GM18868 (cell line): Measurements from ENCODE around the gene LSM4.

Source experiments
- ATAC-seq: cut with Tn5 transposase; IDR thresholded peaks from one replicate; pipeline ENCODE4 v1.9.1; 2021; ENCODE audit warnings: mild to moderate bottlenecking, moderate library complexity; ENCODE audit not compliant: unreplicated experiment

LSM4 gene

DNA sequence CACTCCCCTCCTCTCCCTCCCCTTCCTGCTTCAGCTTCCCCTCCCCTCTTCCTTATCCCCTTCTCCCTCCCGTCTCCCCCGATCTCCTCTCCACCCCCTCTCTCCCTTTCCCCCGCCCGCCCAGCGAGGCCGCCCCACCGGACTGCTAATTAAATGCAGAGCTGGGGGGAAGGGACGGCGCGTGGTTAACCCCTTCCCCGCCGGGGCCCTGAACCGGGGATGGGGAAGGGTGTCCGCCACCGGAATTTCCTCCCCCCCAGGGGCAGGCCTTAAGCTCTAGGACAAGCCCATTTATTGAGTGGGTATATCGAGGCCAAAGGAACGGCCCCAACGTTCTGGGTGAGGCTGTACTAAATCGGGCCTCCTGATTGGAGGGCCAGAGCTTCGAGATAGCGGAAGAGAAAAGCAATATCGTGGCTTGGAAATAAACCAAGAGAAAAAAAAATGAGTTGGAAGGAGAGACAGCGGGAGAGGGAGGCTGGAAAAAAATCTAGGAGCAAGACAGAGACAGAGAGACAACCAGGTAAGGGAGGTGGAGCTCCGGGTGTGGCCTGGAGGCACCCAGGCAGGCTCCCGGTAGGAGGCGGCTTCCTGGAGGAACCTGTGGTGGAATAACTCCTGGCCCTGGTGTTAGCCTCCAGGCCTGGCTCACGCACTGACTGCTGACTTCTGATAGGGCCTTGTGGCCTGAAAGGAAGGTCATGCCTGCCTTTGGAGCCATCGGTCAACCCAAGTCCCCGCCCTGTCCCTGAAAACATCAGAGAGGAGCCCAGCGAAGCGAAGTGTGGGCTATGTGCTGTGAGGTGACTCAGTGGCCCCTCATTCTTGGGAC is 29.9 kb downstream of the LSM4 start:
- no peak for ATAC-seq

DNA sequence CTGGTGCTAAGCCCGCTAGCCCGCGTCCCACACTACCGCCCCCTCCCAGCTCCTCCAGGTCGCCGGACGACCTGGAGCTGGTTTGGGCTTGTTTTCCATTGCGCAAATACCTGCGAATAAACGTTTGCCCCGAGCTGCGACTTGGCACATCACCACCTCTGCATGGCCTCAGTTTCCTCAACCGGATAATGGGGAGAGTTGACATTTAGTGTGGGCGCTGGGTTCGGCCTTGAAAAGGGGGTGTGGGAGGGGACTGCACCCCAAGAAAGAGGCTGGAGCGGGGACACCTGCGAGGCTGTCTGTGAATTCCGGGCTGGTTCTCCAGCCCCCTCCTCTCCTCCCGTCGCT is 30.4 kb downstream of the LSM4 start:
- no peak for ATAC-seq

DNA sequence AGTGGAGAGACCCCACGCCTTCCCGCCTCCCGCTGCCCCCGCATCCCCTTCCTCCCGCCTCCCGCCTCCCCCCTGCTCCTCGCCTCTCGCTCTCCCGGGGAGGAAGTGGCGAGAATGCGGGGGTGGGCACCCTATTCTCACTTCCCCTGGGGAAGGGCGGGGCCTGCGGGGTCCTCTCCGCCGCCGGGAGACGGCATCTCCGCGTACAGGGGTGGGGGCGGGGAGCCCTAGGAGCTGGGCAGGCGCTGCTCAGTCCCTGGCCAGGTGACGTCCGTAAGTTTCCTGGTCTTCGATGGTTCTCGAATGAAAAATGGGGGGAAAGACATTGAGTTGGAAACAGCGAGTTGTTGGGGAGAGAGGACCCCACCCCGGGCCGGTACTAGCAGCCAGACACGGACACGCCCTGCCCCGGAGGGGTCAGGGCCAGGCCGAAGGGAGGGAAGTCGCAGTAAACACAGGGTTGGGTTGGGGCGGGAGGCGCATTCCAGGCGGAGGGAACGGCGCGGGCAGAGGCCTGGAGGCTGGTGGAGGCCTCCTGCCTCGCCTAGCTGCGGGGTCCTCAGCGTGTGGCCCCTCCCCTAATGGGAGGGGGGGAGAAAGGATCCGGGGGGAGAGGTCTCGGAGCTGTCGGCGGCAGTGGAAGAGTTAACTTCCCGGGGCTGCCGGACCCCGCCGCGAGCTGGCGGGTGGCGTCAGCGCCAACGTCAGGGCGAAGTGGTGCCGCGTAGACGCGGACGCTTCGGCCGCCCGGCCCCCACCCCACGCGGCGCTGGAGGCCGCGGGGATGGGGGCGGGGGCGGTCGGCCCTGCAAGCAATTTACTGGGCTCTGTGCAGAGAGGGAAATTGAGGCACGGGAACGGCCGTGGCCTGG is 31.1 kb downstream of the LSM4 start:
- peak; percentile 43 for ATAC-seq

DNA sequence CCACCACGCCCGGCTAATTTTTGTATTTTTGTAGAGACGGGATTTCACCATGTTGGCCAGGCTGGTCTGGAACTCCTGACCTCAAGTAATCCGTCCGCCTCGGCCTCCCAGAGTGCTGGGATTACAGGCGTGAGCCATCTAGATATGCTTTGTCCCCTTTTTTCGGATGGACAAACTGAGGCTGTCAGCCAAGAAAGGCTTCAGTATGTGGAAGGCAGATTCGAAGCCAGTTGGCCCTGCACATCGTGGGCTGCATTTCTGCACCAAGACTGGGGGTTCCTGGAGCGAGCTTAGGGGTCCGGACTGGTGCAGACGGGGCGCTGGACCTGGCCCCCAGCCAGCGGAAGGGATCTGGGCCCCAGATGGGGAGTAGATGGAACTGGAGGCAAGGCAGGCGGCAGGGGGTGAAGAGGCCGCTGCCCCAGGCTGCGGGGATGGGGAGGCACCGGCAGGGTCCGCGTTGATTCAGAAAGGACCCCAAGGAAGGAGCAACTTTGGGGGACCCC is 31.8 kb downstream of the LSM4 start:
- peak; percentile 3 for ATAC-seq

DNA sequence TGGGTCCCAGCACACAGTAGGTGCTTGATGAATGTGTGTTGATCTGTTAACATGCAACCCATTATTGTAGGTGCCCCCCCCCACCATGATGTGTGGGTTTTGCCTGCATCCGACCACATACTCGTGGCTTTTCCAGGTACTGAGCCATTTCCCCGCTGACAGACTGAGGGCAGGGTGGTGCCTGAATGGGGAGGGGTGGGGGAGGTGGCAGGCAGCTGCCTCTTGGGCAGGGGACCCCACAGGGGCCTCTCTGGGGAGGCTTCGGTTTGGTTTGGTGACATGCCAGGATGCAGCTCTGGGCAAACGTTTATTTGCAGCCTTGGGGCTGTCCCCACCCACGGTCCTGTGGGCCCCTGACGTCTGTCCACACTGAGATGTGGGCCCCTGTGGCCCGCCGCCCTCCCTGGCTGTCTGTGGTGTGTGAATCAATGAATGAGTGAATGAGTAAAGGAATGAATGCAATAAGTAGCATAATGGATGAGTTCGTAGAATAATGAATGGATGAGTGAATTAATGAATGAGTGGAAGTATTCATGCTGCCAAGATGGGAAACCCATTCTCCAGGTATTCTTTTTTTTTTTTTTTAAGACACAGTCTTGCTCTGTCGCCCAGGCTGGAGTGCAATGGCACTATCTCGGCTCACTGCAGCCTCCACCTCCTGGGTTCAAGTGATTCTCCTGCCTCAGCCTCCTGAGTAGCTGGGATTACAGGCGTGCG is 32.4 kb downstream of the LSM4 start:
- ATAC-seq: peak; percentile 50

DNA sequence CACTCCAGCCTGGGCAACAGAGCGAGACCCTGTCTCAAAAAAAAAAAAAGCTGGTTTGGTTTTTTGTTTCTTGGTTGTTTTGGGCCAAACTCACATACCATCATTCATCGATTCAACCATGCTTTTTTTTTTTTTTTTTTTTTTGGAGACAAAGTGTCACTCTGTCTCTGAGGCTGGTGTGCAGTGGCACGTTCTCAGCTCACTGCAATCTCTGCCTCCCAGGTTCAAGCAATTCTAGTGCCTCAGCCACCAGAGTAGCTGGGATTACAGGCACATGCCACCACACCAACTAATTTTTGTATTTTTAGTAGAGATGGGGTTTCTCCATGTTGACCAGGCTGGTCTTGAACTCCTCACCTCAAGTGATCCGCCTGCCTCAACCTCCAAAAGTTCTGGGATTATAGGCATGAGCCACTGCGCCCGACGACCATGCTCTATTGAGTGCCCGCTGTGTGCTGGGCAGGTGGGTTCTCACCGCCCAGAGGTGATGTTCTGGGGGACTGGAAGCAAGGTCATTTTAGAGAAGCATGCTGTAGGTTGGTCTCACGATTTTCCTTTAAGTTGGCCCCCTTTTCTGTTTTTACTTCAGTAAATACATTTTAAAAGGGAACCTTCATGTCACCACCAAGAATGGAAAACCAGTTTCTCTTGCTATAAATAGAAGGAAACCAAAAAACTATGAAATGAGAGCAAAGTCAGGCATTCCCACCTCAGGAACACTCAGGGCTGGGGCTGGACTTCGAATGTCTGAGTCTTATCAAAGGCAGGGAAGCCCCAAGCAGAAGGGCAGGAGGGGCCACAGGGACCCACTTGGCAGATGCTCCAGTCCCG is 33.2 kb downstream of the LSM4 start:
- no peak for ATAC-seq

DNA sequence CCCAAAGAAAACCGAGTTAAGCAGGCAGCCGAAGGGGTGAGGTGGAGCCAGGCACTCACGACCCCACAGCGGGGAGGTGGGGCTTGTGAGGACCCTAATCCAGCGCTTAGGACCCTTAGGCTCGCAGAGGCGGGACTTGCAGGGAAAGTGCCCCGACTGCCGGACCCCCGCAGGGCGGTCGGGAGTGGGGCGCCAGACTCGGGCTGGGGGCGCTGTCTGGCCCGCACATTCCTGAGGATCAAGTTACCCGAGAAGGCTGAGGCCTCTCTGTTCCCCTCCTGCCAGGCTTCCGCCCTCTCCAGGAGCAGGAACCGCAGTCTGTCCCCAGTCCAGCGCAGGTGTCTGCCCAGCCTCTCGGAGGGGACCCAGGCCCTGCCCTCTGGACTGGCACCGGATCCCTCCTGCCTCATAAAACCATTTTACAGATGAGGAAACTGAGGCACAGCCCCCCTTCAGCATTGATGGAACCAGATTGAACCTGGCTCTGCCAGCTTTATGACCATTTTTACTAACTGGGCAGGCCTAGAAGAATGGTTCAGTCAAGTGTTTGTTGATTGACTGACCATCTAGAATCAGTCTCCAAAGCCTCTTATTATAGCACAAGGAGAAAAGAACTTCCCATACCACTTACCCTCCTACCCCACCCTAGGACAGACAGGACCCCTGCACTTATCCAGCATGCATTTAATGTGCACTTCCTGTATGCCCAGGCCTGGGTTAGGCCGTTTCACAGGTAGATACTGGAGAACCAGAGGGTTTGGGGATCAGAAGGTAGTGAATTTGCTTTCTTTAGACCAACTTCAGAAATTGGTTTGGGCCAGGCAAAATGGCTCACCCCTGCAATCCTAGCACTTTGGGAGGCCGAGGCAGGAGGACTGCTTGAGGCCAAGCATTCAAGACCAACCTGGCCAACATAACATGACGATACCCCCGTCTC is 34.8 kb downstream of the LSM4 start:
- no peak for ATAC-seq

DNA sequence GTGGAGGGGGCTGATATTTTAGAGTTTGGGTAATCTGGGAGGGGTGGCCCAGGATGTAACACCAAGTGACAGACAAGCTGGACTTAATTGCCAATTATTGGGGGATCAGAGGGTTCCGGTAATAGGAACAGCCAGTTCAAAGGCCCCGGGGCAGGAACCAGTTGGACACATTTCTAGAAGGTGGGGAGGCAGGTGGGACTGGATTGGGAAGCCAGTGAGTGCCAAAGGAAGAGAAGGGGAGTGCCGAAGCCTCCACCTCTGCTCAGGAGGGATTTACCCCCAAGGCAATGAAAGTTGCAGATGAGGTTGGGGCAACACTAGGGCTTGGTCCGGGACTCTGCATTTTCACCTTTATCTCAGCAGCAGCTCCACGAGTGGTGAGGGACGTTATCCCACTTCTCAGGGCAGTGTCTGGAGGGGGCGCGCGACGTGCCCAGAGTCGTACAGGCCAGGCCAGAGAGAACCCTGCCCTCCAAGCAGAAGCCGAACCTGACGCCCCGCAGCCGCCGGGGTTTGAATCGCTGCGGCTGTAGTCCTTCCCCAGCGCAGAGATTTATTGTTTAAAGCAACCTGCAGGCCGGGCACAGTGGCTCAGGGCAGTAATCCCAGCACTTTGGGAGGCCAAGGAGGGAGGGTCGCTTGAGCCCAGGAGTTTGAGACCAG is 35.8 kb downstream of the LSM4 start:
- ATAC-seq: no peak

DNA sequence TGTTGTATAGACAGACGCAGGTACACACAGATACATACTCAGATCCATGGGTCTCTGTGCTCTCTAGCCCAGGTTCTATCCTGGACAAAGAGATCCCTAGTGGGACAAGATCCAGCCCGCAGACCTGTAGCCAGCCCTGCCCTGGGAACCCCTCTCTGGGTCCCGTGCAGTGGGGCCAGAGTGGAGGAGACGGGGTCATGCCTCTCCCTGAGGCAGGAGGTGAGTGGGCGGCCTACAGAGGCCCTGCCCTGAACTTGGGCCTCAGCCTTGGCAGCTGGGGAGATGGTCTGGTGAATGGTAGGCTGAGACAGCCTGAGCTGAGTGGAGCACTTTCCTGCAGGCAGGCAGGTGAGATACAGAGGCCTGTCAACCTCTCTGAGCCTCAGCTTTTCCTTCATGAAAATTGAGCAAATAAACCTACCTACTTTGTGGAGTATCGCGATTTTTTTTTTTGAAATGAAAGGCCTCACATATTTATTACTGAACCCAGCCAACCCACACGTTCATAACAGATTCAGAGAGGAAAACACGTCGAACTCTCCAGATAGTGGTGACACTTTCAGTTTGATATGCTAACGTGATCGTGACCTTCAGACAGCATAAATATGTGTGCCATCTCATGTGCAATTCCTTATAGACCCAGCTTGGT is 38.0 kb downstream of the LSM4 start:
- ATAC-seq: no peak

DNA sequence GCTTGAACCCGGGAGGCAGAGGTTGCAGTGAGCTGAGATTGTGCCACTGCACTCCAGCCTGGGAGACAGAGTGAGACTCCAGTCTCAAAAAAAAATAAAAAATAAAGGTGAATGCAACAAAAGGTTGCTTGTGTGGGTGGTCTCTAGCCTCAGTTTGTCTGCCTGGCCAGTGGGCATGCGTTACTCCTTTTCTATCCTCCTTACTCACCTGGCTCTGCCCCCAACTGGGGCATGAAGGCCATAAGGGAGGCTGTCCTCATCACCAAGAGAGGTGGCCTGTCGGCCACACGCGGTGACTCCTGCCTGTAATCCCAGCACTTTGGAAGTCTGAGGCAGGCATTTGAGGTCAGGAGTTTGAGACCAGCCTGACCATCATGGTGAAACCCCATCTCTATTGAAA is 39.5 kb downstream of the LSM4 start:
- no peak for ATAC-seq

DNA sequence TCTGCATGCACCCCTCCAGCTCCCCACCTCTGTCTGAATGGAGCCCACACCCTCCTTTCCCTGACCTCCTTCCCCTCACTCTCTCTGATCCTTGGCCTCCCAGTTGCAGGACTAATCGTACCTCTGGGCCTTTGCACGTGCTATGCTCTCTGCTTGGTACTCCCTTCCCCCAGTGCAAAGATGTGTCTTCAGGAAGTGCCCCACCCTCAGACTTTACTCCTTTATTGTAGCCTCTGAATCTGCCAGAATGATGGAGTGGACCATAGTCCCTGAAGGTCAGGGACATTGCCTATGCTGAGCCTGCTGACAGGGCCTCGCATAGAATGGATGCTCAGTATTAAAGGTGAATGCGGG is 40.1 kb downstream of the LSM4 start:
- ATAC-seq: no peak

DNA sequence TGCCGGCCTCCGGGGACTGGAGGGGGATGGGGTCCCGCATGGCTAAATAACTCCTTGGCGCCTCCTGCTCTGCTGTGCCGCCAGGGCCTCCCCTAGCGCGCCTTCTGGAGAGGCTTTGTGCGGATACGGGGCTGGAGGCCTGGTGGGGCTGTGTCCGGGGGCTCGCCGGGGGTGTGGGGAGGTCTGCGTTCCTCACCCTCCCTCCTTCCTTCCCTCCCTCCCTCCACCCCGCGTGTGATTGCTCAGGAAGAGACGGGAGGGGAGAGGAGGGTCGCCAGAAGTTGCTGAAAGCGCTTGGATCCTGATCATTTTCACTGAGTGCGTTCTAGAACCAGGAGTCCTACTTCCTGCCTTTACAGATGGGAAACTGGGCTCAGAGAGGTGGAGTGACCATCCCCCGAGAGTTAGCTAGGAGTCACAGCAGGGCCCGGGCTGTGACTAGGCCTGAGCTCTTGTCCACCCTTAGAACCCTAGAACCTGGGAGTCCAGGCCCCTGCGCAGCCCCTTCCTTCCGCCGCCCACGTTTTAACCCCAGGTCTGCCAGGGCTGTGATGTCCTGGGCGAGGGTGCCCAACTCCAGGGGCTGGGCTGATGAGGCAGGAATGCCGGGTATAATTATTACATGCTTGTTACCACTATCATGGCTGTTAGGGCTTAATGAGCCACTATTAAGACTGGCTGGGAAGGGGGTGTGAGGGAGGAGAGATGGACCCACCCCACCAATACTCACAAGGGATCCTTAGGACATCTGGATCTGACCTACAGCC is 40.7 kb downstream of the LSM4 start:
- no peak for ATAC-seq

DNA sequence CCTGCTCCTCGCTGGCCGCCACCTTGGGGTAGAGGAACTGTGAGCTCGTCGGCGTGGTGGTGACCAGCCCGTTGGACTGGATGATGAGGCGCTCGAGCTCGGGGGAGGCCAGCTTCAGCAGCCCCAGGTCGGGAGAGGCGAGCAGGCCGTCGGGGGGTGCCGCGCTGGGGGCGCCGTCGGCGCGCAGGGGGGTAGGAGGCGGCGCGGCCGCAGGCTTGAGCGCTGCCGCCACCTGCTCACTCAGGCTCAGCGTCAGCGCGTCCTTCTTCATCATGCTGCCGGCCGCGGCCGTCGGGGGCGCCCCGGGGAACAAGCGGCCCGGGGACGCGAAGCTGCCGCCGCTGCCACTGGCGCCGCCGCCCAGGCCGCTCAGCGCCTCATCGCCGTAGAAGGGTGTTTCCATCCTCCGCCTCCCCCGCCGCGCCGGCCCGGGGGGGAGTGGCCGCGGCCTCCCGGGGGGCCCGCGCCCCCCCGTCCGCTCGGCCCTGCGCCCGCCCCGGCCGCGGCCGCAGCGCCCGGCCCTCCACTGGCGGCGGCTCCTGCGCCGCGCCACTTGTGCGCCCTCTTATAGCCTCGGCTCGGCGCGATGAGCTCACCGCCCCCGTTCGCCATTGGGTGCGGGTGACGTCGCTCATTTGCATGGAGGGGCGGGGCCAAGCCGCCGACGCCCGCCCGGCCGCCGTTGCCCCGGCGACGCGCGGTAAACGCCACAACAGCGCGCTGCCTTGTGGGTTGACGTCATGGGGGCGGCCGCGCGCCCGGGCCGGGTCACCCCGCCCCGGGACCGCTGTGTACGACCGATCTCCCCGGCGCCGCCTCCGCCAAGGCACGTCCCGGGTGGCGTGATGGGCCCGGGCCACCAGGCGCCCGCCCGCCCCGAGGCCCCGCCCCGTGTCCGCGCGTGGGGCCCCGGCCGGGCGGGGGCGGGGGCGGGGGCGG is 41.5 kb downstream of the LSM4 start, which contains the start of gene JUND:
Gene JUND, minus strand, starts transcription at position 541 of the 939 bp plus-strand sequence. Its CDS starts 138 bp downstream, at position 403.
- peak; percentile 63 for ATAC-seq

DNA sequence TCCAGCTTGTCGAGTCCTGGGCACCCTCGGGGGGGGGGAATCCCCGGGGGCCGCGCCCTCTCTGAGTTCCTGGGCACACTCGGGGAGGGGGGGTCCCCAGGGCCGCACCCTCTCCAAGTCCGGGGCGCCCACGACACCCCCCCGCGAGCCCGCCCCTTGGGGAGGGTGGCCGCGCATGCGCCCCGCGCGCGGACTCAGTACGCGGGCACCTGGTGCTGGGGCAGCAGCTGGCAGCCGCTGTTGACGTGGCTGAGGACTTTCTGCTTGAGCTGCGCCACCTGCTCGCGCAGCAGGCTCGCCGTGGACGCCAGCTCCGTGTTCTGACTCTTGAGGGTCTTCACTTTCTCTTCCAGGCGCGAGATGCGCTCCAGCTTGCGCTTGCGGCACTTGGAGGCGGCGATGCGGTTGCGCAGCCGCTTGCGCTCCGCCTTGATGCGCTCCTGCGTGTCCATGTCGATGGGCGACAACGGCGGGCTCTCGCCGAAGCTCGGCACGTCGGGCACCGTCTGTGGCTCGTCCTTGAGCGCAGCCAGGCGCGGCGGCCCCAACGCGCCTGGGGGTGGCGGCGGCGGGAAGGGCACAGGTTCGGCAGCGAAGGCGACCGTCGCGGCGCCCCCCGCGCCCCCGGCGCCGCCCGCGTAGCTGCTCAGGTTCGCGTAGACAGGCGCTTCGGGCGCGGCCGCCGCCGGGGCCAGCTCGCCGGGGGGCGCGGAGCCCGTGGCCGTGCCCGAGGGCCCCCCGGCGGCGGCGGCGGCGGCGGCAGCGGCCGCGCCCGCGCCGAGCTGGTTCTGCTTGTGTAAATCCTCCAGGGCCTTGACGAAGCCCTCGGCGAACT is 42.4 kb downstream of the LSM4 start:
- ATAC-seq: peak; percentile 17

DNA sequence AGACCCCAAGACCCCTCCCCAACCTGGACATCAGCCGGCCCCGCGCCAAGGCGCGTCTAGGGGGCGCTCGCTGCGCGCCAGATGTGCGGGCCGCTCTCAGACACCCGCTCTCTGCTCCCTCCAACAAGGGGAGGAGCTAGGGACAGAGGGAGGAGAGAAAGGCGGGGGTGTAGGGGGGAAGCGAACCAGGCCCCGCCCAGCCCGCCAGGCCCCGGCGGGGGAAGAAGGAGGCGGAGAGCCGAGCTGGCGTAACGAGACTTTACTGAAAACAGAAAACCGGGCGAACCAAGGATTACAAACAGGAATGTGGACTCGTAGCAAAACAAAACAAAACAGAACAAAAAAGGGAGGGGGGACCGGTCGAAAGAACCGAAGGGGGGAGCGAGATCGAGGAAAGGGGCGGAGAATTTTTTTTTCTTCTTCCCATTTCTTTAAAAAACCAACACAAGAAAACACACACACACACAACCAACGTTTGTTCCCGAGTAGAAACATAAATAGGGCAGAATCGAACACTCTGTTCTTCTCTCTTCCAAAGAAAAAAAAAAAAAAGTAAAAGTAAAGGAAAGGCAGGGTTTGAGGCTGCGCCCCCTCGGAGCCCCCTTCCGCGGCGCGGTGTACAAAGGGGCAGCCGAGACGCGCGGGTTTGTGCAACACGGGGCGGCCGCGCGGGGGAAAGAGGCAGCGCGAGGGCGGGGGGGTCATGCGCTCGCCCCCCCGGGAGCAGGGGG is 43.2 kb downstream of the LSM4 start:
- ATAC-seq: peak; percentile 24
